Adipose tissue (tissue), 3 donors: ENCODE results near the gene ERC1. TPM values are rescaled to one million over a fixed set of nuclear protein-coding genes. Genes with fewer than 3 reads are reported as not detected.

Source experiments
- H3K27ac ChIP-seq: one replicate; pipeline ENCODE4 v1.5.1; 2013; ENCODE audit warnings: low read depth, low read length
- WGBS, 3 donors: extraction: QIAGEN DNeasy Blood & Tissue Kit; methylation state at CpG; one replicate each; pipeline ENCODE4 v1.1.7; 2013; 5-methylcytosine and 5-hydroxymethylcytosine counted together
- polyA plus RNA-seq, 3 donors: library from polyadenylated mRNA; stranded (reverse); fragments of 200-250 nt; gene quantifications; one replicate each; pipeline ENCODE4 v1.2.3, GENCODE V29; 2013
- donor health status: healthy with polysubstance abuse.
- donor health status: Bipolar disorder and iron deficiency.
- donor health status: healthy.

The ERC1 gene
- polyA plus RNA-seq, 3 donors = 4.0 to 16.4 (median 12.8) TPM

DNA sequence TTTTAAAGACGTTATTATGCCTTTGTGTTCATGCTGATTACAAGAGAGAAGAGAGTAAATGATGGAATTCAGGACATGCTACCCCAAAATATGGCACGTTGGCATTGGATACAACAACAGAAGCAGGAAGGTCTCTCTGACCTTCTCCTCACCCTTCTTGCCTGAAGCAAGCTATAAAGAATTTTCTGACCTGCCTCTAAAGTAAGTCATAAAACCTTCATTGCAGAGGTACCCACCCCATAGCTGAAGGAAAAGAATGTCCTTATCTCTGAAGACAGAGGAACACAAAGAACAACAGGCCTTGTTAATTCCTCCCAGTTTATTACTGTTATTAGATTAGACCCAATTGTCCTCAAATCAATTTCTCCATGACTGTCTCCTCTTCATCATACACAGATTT, 427.1 kb downstream of the ERC1 start:
- H3K27ac ChIP-seq = no peak overlapping the region
- 69 to 81% (median 76%) methylated on average over 2 of the region's 2 CpGs for WGBS, 3 donors

DNA sequence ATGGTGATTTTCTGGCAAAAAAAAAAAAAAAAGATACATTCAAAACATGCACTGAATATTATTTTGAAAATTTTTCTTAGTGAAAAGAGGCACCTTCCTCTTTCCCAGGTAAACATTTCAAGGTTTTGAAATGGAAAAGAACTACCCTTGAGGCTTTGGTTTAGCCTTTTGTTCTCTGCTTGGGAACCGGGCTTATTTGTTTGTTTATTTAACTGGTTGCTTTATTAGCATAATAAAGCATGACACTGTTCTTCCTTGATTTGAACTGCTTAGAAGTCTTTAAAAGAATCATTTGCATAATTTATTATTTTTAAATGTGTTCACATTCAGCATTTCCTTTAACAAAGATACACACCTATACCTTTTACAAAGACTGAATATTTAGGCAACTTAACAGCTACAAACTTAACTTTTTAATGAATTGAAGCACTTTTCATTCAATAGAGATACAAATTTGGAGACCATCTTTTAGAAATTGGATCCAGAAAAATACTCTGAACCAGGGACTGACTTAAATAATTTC, 428.9 kb downstream of the ERC1 start:
- WGBS, 3 donors = 72 to 87% (median 84%) methylated on average over 1 of the region's 1 CpG
- no peak overlapping the region for H3K27ac ChIP-seq

DNA sequence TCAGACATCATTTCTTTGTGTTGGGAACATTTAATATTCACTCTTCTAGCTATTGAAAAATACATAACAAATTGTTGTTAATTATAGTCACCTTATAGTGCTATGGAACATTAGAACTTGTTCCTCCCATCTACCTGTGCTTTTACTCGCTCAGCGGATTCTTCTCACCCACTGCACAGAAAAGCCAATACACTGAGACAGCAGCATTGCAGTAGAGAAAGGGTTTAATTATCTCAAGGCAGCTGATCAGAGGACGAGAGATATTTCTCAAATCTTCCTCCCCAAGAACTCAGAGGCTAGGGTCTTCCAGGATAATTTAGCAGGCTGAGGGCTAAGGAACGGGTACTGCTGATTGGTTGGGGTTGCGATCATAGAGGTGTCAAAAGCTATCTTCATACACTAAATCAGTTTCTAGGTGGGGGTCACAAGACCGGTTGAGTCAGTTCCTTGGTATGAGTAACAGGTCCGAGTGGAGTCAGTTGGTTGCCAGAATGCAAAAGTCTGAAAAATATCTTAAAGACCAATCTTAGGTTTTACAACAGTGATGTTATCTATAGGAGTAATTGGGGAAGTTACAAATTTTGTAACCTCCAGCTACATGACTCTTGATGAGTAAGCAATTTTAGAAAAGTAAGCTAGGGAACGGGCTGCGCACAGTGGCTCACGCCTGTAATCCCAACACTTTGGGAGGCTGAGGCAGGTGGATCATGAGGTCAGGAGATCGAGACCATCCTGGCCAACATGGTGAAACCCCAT, 430.2 kb downstream of the ERC1 start:
- 88 to 98% (median 91%) methylated on average over 11 of the region's 11 CpGs for WGBS, 3 donors

GRCh38 chr12:1422604-1423315, 431.7 kb downstream of the ERC1 start:
- no peak overlapping the region for H3K27ac ChIP-seq
- 90 to 97% (median 96%) methylated on average over 4 of the region's 4 CpGs for WGBS, 3 donors

More for the DNA sequence above, 430.2 kb downstream of the ERC1 start:
- no peak overlapping the region for H3K27ac ChIP-seq

DNA sequence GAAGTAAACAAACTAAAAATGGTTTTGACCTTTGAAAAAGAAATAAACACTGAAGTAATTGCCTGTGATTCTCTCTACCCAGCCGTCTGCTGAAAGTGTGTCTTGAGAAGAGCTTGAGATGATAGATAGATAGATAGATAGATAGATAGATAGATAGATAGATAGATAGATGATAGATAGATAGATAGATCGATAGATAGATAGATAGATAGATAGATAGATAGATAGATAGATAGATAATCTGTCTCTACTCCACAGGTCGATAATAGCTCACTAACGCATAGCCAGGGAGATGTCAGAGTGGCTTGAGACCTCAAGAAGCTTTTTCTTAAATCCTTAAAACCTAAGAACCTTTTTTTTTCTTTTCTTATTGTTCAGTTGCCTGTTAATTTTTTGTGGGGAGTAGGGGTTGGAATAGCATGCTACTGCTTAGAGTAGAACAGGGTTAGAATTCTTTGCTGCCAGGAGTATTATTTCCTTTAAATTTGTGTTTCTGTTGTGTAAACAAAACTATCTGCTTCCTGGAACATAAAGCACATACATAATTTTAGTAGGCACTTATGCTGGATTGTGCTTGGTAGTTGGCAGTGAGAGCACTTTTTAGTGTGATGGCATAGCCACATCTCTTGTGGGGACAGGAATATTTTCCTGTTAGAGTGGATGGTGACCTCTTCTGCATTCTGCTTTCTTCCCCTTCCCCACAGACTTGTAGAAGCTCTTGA, 433.8 kb downstream of the ERC1 start:
- WGBS, 3 donors = 84 to 89% (median 85%) methylated on average over 4 of the region's 4 CpGs

DNA sequence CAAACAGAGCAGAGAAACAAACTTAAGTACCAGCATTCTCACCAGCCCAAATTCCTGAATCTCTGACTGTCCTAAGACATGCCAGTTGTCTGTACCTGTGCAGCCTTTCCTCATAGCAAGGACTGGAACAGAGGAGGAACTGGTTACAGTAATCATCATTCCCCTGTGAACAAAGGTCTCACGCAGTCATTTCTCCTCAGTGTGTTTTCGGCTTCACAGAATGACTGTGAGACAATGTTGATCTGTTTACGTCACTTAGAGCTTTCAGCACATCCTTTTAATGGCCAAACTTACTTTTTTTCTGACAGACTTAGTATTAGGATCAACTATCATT, 434.3 kb downstream of the ERC1 start:
- 93 to 100% (median 95%) methylated on average over 3 of the region's 3 CpGs for WGBS, 3 donors
- H3K27ac ChIP-seq = no peak overlapping the region

More for the DNA sequence above, 433.8 kb downstream of the ERC1 start:
- no peak overlapping the region for H3K27ac ChIP-seq

- WGBS, 3 donors = 95 to 96% (median 95%) methylated on average over 5 of the region's 5 CpGs
- no peak overlapping the region for H3K27ac ChIP-seq
Observed at GRCh38 chr12:1428671-1429070, 437.6 kb downstream of the ERC1 start.

DNA sequence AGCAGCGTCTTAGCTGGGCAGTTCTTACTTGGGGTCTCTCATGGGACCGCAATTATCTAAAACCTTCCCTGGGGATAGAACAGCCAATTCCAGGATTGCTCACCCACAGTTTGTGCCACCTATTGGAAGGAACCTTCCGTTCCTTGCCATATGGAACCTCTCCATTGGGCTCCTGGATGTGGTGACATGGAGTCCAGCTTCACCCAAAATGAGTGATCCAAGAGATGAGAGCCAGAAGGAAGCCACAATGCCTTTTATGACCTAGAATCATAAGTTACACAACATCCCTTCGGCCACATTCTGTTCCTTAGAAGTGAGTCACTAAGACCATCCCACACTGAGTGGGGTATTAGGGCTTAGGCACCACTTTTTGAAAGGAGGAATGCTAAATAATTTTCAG, 439.0 kb downstream of the ERC1 start:
- 72 to 93% (median 78%) methylated on average over 4 of the region's 4 CpGs for WGBS, 3 donors
- H3K27ac ChIP-seq = no peak overlapping the region

GRCh38 chr12:1434296-1434955, 443.4 kb downstream of the ERC1 start:
- H3K27ac ChIP-seq = no peak overlapping the region
- 82 to 87% (median 86%) methylated on average over 14 of the region's 14 CpGs for WGBS, 3 donors

GRCh38 chr12:1435044-1435443, 444.0 kb downstream of the ERC1 start:
- 76 to 85% (median 77%) methylated on average over 3 of the region's 3 CpGs for WGBS, 3 donors
- no peak overlapping the region for H3K27ac ChIP-seq

DNA sequence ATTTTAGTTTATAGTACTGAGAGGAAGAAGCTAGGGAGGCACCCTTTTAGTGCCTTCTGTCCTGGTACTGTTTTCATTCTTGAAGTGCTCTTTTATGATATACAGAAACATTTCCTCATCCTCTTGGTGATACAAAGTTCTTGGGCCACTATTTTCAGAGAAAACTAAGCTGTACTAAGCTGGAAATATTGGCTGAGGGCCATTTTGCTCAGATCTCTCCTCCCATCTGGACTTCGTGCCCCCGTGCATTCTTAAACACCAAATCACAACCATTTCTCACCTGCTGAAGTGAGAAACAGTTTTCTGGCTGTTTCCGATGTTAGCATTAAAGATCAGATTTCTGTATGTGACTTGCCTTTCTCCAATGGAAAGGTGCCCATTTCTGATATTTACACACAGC, 444.4 kb downstream of the ERC1 start:
- no peak overlapping the region for H3K27ac ChIP-seq
- WGBS, 3 donors = 15 to 66% (median 58%) methylated on average over 3 of the region's 3 CpGs

DNA sequence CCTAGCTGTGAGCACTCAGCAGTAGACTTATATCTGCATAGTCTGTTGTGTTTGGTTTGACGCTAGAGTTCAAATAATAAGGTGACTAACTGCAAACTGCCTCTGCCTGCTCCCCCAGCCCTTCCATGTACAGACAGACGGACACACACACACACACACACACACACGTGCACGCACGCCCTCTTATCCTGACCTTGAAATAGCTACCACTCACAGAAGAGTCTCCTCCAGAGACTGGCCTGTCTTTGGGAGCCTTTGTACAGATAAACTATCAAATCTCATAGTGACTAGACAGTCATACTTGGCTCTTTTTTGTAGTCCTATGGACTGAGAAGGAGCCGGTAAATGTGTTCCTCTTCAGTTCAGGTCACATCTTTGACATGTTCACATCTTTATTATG, 445.0 kb downstream of the ERC1 start:
- 87 to 97% (median 97%) methylated on average over 6 of the region's 6 CpGs for WGBS, 3 donors
- H3K27ac ChIP-seq = no peak overlapping the region

- WGBS, 3 donors = 88 to 89% (median 88%) methylated on average over 3 of the region's 3 CpGs
- H3K27ac ChIP-seq = no peak overlapping the region
Observed at GRCh38 chr12:1436981-1437380, 446.0 kb downstream of the ERC1 start.

DNA sequence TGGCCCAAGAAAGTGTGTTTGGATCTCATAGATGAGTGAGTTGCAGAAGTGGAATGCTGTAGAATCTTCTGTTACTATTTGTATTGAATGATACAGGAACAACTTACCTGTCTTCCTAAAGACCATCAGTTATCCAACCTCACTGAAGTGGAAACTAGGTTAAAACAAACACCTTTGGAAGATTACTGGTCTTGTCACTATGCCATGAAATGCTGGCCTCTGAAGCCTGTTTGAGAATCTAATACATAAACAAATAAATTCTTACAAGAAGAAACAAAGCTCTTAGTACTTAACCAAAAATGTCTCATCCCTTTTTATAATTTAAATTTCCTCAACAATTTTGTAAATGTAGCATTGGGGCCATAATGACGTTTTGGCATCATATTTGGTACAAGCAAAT, 448.2 kb downstream of the ERC1 start:
- WGBS, 3 donors = 63 to 83% (median 70%) methylated on average over 1 of the region's 1 CpG
- H3K27ac ChIP-seq = no peak overlapping the region

DNA sequence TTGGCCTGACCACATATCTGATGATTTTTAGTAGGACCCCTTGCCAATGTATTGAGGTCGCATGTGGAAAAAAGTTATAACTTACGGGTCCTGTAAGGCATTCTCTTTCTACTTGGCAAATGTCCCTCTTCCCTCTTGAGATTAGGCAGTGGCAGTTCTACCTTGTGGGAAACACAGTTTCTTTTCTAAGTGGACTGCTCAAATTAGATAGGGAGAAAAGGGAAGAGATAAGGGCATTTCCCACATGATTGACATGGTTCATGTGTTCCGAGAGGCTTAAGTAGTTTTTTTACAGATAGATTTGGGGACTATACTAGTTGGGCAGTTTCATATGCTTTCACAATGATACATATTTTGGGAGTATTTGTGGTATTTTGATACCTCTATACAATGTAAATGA, 448.7 kb downstream of the ERC1 start:
- no peak overlapping the region for H3K27ac ChIP-seq
- WGBS, 3 donors = 72 to 92% (median 86%) methylated on average over 3 of the region's 3 CpGs

GRCh38 chr12:1443421-1444141, 452.6 kb downstream of the ERC1 start:
- no peak overlapping the region for H3K27ac ChIP-seq
- 73 to 79% (median 78%) methylated on average over 8 of the region's 8 CpGs for WGBS, 3 donors

- no peak overlapping the region for H3K27ac ChIP-seq
- WGBS, 3 donors = 83 to 91% (median 83%) methylated on average over 6 of the region's 6 CpGs
Observed at GRCh38 chr12:1444142-1444516, 453.1 kb downstream of the ERC1 start.

DNA sequence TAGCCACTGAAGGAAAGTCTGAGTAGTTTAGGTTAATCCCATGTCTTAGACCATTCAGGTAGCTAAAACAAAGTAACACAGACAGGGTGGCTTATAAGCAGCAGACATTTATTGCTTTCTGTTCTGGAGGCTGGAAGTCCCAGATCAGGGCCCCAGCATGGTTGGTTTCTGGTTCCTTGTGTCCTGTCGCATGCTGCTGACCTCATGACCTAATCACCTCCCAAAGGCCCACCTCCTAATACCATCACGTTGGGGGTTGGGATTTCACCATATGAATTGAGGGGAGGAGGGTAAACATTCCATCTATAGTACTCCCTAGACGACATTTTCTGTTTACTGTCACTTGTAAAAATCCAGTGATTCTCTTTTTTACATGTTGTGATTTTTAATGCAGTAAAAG, 454.8 kb downstream of the ERC1 start:
- WGBS, 3 donors = 61 to 76% (median 65%) methylated on average over 3 of the region's 3 CpGs
- H3K27ac ChIP-seq = no peak overlapping the region
